ENCODE data around the gene MAGI3.

GRCh38 chr1:113678159-113678469 lies 287.8 kb downstream of the MAGI3 start:
- no peak for TF ChIP-seq CTCF (IDR thresholded peaks at IDR 0.05; ENCODE audit: low read length)
- no peak for TF ChIP-seq EZH2 (IDR thresholded peaks at IDR 0.05; ENCODE audit: borderline replicate concordance, low read length)

Data from OCI-LY1 (cell line).